HG03521 (cell line): ENCODE measurements around the gene SLC22A5.

Source experiments
- ATAC-seq: cut with Tn5 transposase; IDR thresholded peaks from one replicate; pipeline ENCODE4 v1.9.1; 2021; ENCODE audit warnings: mild to moderate bottlenecking, moderate library complexity; ENCODE audit not compliant: unreplicated experiment

The SLC22A5 gene

DNA sequence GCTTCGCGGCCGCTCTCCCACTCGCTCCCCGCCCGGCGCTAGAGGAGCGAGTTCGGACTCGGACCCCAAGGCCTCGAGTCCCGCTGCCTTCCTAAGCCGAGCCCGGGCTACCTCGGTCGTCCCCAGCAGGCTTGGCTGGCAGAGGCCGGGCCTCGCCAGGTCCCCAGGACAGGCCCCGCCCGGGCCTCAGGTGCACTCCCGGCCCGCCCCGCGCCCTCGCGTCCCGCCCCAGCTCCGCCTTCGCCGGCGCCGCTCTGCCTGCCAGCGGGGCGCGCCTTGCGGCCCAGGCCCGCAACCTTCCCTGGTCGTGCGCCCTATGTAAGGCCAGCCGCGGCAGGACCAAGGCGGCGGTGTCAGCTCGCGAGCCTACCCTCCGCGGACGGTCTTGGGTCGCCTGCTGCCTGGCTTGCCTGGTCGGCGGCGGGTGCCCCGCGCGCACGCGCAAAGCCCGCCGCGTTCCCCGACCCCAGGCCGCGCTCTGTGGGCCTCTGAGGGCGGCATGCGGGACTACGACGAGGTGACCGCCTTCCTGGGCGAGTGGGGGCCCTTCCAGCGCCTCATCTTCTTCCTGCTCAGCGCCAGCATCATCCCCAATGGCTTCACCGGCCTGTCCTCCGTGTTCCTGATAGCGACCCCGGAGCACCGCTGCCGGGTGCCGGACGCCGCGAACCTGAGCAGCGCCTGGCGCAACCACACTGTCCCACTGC is at the start of gene SLC22A5:
Gene SLC22A5 (plus strand): TSS at position 237 of the 707 bp plus-strand sequence. CDS start 263 bp downstream, at position 500.
- peak; percentile 83 for ATAC-seq

DNA sequence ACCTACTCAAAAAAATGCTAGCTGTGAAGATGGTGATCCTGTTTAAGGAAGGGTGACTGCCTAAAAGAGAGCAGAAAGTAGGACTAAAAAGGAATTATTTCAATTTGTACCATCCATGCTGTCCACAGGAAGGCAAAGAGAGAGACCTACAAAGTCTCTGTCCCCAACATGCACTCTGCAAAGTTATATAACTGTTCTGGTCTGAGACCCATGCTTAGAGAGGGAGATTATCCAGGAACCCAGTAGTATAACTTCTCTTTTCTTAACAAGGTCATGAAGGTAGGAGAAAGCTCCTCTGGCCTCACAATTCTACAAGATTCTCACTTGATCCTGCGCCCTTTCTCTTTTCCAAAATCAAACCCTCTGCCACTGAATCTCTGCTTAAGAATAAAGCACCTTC is 49.5 kb upstream of the SLC22A5 start:
- no peak for ATAC-seq

DNA sequence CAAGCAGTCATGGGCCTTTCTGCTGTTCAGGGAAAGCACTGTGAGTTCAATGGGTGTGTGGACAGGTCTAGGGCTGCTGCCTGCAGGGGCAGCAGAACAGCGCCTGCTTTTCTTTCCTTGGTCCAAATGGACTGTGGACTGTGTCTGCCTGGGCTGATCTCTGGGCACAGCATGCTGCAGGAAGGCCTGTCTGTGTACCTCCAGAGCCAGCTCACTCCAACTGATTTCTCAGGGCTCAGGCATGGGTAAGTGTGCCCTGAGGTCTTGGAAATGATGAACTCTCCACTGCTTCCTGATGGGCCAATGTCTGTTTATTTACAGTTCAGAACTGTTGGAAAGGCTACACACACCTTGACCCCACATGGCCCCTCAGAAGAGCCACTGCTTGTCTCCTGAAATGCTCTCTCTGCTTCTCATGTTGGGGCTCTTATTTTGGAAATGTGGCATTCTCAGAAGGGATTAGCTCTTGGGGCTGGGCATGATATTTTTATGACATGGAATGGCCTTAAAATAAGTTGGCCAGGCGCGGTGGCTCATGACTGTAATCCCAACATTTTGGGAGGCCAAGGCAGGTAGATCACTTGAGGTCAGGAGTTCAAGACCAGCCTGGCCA is 48.3 kb upstream of the SLC22A5 start:
- no peak for ATAC-seq

DNA sequence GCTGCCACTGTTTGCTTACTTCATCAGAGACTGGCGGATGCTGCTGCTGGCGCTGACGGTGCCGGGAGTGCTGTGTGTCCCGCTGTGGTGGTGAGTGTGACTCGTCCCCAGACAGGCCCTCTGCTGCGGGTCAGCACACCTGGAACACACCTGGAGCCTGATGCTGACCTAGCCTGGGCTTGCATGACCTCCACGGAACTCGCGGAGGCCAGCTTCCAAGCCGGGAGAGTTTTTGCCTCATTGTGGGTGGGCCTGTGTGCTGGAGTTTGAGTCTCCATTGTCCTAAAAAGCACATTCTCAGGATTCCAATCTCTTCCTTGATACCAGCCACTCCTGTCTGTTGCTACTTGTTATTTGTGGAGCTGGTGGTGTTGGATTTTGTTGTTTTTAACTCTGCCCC is 47.2 kb upstream of the SLC22A5 start:
- no peak for ATAC-seq

DNA sequence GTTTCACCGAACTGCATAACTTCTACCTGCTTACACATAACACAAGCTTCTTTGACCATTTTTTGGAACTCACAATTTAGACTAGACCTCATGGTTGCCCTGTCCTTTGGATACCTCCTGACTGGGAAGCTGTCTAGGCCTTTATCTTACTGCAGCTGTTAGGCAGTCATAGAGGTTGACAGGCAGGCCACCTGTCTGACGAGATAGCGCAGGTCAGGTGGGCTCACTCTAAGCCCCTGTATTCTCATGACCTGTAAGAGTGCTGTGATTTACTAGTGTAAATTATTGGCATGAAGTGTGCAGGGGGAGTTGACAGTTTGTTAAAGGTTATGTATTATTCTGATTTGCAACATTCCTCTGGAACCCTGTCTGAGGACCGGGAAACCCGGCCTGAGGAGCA is 46.3 kb upstream of the SLC22A5 start:
- no peak for ATAC-seq

DNA sequence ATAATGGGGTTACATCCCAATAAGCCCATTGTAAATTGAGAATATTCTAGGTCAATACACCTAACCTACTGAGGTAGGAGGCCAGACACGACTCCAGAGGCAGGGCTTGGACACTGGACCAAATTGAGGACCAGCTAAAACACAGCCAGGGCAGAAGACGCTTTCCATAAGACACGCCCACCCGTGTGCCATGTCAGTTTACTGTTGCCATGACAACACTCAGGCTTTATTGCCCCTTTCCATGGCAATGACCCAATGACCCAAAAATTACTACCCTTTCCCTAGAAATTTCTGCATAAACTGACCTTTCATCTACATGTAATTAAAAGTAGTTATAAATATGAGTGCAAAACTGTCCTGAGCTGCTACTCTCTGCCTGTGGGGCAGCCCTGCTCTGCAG is 43.8 kb upstream of the SLC22A5 start:
- no peak for ATAC-seq

DNA sequence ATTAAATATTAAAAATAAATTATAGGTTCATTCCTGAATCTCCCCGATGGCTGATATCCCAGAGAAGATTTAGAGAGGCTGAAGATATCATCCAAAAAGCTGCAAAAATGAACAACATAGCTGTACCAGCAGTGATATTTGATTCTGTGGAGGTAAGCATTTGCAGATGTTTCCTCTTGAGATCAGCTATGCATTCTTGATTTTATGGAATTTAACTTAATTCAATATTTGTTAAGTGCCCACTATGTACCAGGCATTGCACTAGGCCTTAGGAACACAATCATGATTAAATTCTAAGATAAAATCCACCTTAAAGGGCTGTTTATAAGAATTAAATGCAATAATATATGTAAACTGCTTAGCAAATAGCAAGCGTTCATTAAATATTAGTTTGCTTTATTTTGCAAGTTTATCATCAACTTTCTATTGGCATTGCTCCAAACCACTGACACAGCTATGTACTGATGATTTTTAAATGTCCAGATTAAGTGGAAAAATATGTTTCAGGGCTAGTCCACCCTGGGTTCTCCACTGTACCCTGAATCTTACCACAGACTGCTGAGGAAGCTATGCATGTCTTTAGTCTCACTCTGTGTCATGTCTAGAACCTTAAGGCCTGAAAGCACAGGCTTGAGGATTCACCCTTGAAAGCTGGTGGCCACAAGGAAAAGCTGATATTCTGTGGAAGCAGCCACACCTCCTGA is 42.1 kb upstream of the SLC22A5 start:
- no peak for ATAC-seq

DNA sequence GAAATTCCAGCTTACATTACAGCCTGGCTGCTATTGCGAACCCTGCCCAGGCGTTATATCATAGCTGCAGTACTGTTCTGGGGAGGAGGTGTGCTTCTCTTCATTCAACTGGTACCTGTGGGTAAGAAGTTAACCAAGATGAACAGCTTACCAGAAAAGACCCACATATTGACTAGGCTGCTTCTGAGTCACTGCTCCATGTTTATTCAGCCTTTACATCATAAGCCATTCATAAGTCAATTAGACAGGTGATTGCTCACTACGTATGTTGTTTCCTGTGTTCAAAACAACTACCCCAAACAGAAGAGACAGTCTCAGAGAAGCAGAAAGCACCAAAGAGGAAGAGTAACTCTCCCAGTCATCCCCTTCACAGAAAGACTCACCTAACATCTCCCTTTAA is 34.7 kb upstream of the SLC22A5 start:
- ATAC-seq, result no peak

DNA sequence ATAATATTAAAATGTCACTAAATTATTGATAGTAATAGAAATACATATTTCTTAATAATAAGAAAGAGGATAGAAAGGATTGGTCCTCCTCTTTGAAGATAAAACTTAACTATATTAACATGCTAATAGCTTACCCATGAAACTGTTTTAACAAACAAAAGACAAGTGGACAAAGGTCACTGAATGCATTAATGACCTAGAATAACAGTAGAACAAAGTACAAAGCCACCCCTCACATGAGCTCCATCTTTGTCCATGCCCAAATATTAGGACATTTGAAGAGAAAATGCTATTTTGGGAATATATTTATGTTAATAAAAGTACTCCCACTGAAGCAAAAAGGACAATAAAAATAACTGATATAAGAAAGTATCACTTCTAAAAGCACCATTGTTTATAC is 34.1 kb upstream of the SLC22A5 start:
- ATAC-seq, result no peak

DNA sequence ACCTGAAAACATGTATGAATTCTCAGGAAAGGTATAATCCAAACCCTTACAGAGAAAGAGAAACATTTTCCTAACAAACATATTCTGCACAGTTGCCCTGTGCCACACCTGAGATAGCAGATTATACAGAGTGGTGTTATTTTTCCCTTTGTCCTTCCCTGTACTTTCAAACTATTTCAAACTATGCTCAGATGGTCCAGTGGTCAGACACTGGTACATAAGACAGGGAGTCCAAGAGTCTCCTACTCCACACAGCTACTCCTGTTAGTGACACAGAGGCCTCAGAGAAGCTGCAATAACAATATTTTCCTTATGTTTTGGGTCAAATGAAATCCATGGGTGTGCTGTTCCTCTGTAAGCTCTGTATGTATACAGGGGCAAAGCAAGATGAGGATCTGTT is 30.0 kb upstream of the SLC22A5 start:
- no peak for ATAC-seq

DNA sequence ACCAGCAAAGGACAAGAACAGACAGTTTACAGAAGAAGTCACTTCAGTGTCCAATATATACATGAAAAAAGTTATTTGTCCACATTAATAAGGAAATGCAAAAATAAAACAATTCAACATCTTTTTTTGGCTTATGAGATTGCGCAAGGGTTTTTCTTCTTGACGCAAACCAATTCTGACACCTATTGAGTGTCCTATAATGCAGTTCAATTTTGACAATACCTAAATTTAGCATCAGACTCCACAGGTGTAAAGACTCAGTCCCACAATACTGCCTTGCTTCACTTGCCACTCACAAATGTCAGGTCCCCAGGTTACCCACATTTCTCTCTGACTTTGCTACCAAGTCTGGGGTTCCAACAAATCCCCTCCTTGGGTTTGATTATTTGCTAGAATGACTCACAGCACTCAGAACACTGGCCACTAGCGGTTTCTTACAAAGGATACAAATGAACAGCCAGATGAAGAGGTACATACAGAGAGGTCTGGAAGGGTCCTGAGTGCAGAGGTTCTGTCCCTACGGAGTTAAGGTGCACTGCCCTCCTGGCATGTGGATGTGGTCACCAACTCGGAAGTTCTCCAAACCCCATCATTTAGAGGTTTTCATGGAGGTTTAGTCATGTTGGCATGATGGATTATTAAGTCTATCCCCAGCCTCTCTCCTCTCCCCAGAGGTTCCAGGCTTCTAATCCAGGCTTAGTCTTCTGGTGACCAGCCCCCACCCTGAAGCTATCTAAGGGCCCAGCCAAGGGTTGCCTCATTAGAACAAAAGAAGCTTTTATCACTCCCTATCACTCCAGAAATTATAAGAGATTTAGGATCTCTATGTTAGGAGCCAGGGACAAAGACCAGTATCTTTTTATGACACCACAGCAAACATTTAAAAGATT is 27.0 kb upstream of the SLC22A5 start:
- no peak for ATAC-seq

DNA sequence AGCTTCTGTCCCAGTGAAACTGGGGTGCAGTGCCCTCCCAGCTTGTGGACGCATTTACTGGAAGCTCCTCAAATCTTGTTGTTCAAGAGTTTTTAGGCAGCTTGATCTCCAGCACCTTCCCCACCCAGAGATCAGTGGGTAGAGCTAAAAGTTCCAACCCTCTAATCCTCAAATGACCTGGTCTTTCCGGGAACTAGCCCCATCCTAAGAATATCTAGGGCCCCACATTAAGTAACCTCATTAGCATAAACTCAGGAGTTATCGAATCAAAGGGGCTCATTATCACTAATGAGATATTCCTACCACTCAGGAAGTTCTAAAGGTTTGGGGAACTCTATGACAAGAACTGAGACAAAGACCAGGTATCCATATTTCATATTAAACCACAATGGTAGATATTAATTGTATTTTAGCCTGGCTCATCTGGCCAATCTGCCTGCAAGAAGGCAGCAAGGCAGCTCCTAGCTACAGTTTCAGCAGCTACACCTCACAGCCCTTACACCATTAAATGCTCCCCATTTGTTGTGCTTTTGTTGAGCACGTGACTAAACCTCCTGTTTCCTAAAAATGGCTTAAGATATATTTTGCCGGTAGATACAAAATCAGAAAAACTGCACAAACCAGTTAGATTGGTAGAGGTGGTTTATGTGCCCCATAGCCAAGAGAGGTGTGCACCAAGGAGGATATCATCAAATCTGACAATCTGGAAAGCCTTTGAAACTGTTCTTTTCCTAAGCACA is 24.6 kb upstream of the SLC22A5 start:
- ATAC-seq, result no peak

DNA sequence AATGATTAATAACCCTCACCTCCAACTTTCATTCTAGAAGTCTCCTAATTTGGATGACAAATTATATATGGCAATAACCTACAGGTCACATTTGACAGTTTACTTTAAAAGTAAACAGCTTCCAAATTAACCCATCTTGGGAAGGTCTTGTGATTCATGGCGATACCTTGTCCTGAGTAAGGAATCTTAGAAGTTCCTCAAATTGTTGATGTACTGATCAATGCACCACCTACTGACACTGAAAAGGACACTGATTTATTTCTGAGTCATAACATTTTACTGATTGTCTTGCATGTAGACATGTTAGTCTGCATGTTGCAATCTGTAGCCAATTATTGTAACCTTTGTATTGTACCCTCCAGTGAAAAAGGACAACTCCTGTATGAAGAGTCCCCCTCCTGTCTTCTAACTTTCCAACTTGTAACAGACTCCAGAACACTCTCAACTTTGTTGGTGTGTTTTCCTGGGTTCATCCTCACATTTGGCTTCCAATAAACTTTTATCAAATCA is 16.0 kb upstream of the SLC22A5 start:
- no peak for ATAC-seq

DNA sequence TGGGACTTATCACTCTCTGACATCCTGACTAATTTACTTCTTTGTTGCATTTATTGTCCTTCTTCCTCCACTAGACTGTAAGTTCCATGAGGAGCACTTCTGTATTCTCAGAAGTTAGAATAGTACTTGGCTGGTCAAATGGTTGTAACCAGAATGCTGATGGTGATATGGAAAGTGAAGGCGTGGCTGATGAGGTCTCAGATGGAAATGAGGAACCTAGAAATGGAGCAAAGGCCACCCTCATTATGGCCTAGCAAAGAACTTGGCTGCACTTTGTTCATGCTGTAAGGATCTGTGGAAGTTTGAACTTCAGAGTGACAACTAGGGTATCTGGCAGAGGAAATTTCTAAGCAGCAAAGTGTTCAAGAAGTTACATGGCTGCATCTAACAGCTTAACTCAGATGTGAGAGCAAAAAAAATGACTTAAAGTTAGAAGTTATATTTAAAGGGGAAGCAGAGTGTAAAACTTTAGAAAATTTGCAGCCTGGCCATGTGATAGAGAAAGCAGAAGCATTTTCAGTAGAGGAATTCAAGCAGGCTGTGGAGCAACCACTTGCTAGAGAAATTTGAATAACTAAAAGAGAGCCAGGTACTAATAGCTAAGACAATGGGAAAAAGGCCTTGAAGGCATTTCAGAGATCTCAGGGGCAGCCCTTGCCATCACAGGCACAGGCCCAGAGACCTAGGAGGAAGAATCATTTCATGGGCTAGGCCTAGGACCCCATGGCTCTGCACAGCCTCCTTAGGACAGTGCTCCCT is 14.9 kb upstream of the SLC22A5 start:
- no peak for ATAC-seq

DNA sequence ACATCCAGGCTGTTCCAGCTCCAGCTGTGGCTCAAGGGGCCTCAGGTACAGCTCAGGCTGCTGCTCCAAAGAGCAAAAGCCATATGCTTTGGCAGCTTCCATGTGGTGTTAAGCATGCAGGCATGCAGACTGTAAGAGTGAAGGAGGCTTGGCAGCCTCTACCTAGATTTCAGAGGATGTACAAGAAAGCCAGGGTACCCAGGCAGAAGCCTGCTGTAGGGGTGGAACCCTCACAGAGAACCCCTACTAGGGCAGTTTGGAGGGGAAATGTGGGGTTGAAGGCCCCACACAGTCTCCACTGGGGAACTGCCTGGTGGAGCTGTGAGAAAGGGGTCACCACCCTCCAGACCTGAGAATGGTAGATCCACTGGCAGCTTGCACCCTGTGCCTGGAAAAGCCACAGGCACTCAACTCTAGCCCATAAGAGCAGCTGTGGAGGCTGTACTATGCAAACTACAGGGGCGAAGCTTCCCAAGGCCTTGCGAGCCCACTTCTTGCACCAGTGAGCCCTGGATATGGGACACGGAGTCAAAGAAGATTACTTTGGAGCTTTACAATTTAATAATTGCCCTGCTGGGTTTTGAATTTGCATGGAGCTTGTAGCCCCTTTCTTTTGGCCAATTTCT is 14.3 kb upstream of the SLC22A5 start:
- ATAC-seq, result no peak

DNA sequence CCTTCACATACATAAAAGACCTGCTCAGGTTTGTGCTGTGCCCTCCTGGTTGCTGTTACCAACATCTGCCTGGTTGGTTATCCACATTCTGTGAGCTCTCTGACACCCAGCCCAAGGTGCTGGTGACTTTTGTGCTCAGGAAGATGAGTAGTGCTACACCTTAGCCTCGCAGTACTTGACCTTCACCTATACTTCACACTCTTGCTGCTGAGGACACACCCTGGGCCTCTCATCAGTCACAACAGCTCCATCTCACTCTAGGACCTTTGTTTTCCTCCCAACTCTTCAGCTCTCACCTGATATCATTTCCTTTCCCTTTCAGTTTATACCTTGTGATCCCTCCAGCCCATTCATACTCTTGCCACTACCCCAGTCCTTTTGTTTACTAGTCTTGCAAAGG is 10.7 kb upstream of the SLC22A5 start:
- no peak for ATAC-seq

DNA sequence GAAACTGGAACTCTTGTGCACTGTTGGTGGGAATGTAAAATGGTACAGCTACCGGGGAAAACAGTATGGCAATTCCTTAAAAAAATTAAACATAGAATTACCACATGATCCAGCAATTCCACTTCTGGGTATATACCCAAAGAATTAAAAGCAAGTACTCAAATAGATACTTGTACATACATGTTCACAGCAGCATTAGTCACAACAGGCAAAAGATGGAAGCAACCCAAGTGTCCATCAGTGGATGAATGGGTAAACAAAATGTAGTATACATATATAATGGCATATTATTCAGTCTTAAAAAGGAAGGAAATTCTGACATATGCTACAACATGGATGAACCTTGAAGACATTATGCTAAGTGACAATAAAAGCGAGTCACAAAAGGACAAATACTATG is 7.4 kb upstream of the SLC22A5 start:
- no peak for ATAC-seq

DNA sequence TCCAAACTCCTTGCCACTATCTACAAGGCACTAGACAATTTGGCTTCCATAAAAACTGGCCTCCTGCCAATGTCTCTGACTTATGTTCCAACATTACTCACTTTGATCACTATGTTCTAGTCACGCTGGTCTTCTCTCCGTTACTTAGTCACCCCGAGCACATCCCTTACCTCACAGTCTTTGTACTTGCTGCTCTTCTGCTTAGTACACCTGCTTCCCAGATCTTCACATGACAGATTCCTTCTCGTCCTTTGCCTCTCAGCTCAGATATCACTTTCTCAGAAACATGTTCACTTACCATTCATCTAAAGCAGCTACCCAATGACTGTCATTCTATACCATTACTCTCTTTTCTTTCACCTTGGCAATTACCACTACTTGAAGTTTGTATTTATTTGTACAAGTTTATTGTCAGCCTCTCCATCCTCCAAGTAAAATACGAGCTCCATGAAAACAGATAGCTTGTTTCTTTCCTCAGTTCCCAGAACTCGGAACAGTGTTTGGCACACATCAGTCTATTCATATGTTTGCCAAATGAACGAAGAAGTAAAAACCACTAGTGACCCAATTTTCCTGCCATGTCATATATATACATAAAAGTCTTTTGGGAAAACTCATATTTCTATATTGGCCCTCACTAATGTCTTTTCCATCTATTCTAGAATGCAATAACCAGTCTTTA is 5.9 kb upstream of the SLC22A5 start:
- ATAC-seq, result no peak

DNA sequence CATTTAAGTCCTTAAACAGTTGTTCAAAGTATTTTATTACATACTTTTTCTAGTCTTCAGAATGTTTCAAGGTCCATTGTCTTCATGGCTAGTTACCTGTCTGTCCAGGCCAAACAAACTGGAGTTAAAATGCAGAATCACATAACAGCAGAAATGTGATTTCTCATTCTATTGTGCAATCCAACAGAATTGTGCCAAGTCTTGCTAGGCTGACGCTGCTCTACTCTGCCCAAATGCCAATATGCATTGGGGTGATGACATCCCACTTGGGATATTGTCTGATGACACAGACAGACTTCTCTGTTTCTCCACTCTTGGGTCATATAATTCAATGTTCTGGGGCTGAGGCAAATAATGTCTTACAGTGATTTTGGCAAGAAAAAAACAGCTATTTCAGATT is 5.2 kb upstream of the SLC22A5 start:
- no peak for ATAC-seq
